Amygdala (tissue), 56 donors: ENCODE data around the gene HAUS8.
"Not testable (repeated sequence)": the region's sequence is repeated elsewhere in the genome, so short reads cannot be mapped to it uniquely, and the experiment has no call there.

ENCODE experiments used
- DNase-seq, 56 donors: peaks; one replicate each; lab custom pipeline; 2025; lab: John Stamatoyannopoulos, UW

HAUS8 gene

GRCh38 chr19:17103177-17103576 is 27.9 kb upstream of the HAUS8 start:
- DNase-seq, result peak in 1 of 56 donors; percentile 19

DNA sequence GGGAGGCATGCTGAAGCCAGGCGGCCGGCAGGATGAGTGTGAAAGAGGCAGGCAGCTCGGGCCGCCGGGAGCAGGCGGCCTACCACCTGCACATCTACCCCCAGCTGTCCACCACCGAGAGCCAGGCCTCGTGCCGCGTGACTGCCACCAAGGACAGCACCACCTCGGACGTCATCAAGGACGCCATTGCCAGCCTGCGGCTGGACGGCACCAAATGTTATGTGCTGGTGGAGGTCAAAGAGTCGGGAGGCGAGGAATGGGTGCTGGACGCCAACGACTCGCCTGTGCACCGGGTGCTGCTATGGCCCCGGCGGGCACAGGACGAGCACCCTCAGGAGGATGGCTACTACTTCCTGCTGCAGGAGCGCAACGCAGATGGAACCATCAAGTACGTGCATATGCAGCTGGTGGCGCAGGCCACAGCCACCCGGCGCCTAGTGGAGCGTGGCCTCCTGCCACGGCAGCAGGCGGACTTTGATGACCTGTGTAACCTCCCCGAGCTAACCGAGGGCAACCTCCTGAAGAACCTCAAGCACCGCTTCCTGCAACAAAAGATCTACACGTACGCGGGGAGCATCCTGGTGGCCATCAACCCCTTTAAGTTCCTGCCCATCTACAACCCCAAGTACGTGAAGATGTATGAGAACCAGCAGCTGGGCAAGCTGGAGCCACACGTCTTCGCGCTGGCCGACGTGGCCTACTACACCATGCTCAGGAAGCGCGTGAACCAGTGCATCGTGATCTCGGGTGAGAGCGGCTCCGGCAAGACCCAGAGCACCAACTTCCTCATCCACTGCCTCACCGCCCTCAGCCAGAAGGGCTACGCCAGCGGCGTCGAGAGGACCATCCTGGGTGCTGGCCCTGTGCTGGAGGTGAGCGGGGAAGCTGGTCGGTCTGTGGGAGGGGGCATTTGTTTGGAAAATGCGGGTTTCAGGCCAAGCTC is 26.7 kb upstream of the HAUS8 start:
- DNase-seq, result no peak

- no peak for DNase-seq
Observed at GRCh38 chr19:17098326-17098725, 23.1 kb upstream of the HAUS8 start.

GRCh38 chr19:17097593-17098126 is 22.4 kb upstream of the HAUS8 start:
- DNase-seq, result no peak

DNA sequence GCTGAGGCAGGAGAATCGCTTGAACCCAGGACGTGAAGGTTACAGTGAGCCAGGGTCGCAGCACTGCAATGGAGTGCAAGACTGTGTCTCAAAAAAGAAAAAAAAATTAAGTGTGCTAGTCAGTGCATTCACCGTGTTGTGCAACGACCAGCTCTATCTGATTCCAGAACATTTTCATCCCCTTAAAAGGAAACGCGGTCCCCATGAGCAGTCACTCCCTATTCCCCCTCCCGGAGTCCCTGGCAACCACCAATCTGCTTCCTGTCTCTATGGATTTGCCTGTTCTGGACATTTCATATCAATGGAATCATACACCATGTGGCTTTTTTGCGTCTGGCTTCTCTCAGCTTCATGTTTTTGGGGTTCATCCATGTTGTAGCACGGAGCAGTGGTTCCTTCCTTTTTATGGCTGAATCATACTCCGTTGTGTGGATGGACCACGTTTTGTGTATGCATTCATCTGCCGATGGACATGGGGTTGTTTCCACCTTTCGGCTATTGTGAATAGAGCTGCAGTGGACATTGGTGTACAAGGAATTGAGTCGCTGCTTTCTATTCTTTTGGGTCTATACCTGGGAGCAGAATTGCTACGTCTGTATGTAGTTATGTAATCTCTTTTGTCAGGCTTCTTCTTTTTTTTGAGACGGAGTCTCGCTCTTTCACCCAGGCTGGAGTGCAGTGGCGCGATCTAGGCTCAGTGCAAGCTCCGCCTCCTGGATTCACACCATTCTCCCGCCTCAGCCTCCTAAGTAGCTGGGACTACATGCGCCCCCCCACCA is 20.1 kb upstream of the HAUS8 start:
- DNase-seq, result no peak

- DNase-seq, result not testable (repeated sequence)
Observed at GRCh38 chr19:17094694-17095093, 19.4 kb upstream of the HAUS8 start.

- no peak for DNase-seq
Observed at GRCh38 chr19:17092696-17093095, 17.4 kb upstream of the HAUS8 start.

DNA sequence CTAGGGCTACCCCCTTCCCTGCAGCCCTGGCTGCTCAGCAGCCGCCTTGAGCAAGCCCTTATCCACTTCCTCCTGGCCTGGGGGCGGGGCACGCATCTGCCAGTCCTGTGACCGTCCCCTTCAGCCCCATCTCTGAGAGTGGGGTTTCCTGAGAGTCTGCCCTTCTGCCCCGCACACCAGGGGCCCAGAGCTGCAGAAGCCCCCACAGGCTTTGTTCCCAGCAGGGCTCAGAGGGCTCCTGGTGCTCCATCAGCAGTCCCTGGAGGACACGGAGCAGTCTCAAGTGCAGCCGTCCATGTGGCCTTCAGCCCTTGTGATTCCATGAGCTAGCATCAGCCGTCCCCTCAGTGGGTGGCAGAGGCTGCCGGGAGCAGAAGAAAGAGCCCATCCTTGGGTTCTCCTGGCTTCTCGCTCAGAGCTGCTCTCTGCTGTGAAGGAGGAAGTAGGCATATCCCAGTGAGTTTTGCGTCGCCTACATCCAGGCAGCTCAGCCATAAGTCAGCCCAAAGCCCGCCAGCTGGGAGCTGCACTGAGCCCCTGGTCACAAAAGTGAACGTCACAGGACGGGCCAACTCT is 16.6 kb upstream of the HAUS8 start:
- DNase-seq, result peak in 6 of 56 donors; percentile 25 to 39 (median 36)

DNA sequence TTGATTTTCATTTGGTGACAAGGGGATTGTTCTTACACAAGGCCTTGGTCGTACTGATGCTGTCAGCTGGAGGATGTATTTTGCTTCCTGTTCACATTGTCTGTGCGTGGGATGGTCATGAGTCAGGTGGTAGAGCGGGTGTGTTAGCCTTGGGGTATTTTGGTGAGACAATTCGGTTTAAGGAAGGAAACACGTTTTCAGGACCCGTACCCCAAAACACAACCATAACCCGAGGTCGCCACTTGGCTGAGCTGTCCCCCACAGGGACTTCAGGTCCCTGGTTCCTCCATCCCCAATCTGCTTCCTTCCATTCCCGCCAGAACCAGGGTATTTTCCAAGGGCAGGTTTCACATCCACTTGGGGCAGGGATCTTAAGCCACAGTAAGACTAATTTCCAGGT is 15.3 kb upstream of the HAUS8 start:
- peak in 1 of 56 donors; percentile 34 for DNase-seq

- DNase-seq, result no peak
Observed at GRCh38 chr19:17088552-17088951, 13.3 kb upstream of the HAUS8 start.

GRCh38 chr19:17086834-17087233 is 11.6 kb upstream of the HAUS8 start:
- DNase-seq, result no peak

DNA sequence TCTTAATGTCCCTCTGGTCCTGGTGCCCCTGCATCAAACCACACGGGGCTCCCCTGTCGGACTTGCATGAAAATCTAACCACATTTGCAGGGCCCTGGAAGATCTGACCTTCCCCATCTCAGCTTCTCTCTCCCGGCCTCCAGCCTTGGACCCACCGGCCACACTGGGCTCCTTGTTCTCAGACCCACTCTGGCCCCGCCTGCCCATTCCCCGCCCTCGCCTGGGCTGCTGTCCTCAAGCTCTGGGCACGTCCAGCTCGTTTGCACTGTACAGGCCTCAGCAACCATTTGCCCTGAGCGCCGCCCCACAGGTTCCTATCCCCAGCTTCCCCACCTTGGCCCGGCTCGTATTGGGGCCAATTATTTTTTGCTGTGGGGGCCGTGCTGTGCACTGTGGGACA is 10.9 kb upstream of the HAUS8 start:
- peak in 51 of 56 donors; percentile 21 to 93 (median 72) for DNase-seq

DNA sequence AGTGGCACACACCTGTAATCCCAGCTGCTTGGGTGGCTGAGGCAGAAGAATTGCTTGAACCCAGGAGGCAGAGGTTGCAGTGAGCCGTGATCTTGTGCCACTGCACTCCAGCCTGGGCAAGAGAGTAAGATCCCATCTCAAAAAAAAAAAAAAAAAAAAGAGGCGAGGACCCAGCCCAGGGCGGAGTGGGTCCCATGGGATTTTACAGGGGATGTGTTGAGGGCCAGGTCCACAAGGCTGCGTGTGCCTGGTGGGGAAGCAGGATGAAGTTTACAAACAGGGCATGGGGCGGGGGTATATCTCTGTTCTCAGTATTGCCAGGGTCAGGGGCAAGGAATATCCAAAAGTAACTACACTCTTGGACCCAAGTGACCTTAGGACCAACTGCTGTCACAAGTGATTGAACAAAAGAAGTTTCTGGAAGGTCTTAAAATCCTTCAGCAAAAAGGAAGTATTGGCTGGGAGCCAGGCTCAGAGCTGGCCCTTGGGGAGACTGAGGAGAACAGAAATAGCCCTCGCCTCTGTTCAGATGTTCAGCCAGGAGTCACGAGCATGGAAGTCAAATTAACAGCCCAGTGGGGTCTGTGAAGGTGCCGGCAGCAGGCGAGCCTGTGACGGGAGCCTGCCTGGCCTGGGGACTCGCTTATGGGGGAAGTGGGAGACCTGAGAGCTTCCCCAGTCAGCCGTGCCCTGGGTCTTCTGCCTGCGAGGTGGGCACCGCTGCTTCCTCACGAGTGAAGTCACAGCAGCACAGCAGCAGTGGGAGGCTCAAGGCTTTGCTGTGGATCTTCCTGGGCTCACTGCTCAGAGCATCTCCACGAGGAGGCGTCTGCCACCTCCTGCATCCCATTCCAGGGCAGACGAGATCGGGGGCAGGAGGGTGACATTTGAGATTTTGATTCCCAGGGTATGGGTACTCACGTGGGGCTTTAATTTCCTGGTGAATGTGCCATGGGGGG is 6.7 kb upstream of the HAUS8 start:
- peak in 16 of 56 donors; percentile 9 to 58 (median 28) for DNase-seq

DNA sequence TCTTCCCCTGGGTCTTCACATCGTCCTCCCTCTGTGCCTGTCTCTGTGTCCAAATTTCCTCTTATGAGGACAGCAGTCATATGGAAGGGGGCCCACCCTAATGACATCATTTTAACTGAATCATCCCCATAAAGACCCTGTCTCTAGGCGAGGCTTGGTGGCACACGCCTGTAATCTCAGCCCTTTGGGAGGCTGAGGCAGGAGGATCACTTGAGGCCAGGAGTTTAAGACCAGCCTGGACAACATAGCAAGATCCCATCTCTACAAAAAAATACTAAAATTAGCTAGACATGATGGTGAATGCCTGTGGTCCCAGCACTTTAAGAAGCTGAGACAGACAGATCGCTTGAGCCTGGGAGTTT is 5.2 kb upstream of the HAUS8 start:
- no peak for DNase-seq

DNA sequence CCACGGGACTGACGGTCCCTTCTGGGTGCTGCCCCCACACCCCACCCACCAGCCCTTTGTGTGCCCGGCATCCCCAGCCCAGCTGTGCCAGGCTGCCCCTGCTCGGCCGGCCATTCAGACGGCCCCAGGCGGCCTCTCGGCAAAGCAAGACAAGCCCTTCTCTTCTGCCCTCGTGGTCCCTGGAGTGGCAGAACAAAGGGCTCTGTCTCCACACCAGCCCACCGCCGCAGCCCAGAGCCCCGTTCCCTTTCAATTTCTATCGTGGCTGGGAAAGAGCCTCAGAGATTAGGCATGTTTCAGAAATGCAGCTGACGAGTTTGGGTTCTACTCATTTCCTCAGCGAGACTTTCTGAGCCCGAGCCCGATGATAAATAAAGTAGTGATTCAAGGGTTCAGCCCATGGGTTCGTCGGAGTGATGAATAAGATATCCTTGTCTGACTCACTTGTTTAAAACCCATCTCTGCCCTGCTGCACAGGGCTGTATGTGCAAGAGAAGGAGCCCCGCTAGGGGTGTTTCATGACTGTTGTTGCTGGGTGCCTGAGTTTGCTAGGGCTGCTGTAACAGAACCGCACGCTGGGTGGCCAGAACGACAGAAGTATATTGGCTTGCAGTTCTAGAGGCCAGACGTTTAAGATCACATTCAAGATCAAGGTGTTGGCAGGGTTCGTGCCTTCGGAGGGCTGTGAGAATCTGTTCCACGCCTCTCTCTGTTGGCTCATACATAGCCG is 4.6 kb upstream of the HAUS8 start:
- DNase-seq, result peak in 55 of 56 donors; percentile 24 to 90 (median 70)

DNA sequence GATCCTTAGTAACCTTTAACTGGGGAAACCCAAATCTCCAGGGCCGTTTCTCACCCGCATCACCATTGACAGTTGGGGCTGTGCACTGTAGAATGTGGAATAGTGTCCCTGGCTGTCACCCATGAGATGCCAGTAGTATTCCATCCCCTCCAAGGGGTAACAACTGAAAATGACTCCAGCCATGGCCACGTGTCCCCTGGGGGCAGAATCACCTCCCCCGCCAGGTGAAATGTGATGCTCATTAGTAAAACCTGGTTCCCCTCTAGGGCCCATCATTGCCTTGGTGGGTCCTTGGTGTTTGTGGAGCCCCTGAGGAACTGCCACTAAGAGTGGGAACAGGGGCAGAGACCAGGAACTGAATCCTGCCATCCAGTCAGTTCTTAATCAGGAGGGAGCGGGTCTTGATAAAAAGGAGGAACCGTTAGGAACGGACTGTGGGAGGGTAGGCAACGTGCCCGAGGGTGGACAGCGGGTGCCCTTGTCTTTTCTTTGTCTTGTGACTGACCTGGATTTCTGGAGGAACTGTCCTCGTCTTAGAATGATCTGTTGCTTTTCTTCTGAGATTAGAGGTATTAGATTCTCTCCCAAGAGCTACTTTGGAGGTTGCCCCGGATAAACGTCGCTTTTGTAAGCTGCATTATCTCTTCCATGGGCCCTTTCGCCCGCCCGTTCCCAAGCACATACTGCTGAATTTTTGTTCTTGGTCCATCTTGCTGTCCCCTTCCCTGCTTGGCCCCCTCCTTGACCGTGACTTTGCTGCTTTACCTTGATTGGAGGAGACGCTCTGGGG is 3.9 kb upstream of the HAUS8 start:
- peak in 10 of 56 donors; percentile 11 to 64 (median 46) for DNase-seq

DNA sequence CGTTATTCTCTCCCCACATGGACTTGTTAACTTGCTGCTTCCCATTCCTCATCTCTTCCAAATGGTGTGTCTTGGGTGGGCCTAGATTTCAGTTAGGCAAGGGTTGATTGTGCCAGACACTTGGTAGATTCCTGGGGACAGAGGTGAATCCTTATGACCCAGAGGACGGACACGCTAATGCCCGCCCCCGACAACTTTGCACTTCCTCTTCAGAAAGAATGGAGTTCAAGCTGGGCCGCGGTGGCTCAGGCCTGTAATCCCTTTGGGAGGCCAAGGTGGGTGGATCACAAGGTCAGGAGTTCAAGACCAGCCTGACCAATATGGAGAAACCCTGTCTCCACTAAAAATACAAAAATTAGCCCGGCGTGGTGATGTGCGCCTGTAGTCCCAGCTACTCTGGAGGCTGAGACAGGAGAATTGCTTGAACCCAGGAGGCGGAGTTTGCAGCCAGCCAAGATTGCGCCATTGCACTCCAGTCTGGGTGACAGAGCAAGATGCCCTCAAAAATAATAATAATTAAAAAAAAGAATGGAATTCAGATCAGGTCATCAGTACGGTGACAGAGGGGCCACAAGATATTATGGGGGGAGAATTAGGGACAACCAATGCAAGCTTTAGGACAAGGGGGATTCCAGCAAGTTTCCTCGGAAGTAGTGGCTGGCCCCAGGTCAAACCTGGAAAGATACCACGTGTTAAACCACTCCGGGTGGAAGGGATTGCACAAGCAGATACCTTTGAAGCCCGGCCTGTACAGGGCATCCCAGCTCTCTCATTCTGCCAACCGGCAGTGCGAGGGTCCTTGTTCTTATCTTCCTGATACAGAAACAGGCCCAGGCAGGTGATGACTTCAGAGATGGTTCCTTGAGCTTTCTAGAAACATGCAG is 3.0 kb upstream of the HAUS8 start:
- no peak for DNase-seq
